Cerebellar cortex (tissue), 1 donor: Measurements from ENCODE around the gene MXI1.
"Not testable (repeated sequence)": the region's sequence is repeated elsewhere in the genome, so short reads cannot be mapped to it uniquely, and the experiment has no call there.

ENCODE experiments used
- DNase-seq: peaks from one replicate; pipeline ENCODE4 v3.0.0-alpha.2; 2015; ENCODE audit warnings: low spot score

Gene MXI1

GRCh38 chr10:110241841-110242240 is 34.4 kb downstream of the MXI1 start:
- no peak for DNase-seq

GRCh38 chr10:110242511-110242910 is 35.1 kb downstream of the MXI1 start:
- DNase-seq: no peak

- DNase-seq: no peak
These were observed 37.1 kb downstream of the MXI1 start for GRCh38 chr10:110244550-110244949.

- DNase-seq: not testable (repeated sequence)
These were observed 40.4 kb downstream of the MXI1 start for GRCh38 chr10:110247833-110248232.

- DNase-seq: not testable (repeated sequence)
These were observed 42.1 kb downstream of the MXI1 start for GRCh38 chr10:110249489-110249888.

- DNase-seq: not testable (repeated sequence)
These were observed 44.0 kb downstream of the MXI1 start for GRCh38 chr10:110251392-110251791.

GRCh38 chr10:110252151-110252550 is 44.7 kb downstream of the MXI1 start:
- DNase-seq: no peak

GRCh38 chr10:110254467-110254866 is 47.1 kb downstream of the MXI1 start:
- no peak for DNase-seq

- DNase-seq: no peak
These were observed 51.1 kb downstream of the MXI1 start for GRCh38 chr10:110258542-110258941.

- DNase-seq: no peak
These were observed 51.9 kb downstream of the MXI1 start for GRCh38 chr10:110259317-110259716.

- no peak for DNase-seq
These were observed 53.5 kb downstream of the MXI1 start for GRCh38 chr10:110260746-110261477.

- DNase-seq: no peak
These were observed 55.8 kb downstream of the MXI1 start for GRCh38 chr10:110263164-110263563.

GRCh38 chr10:110265573-110266193 is 58.3 kb downstream of the MXI1 start:
- no peak for DNase-seq

GRCh38 chr10:110267276-110267675 is 59.9 kb downstream of the MXI1 start:
- peak; percentile 63 for DNase-seq

- DNase-seq: peak; percentile 60
These were observed 61.0 kb downstream of the MXI1 start for GRCh38 chr10:110268442-110268841.

GRCh38 chr10:110268971-110269370 is 61.6 kb downstream of the MXI1 start:
- peak; percentile 83 for DNase-seq

- DNase-seq: peak; percentile 59
These were observed 62.2 kb downstream of the MXI1 start for GRCh38 chr10:110269374-110270318.

GRCh38 chr10:110272995-110273394 is 65.6 kb downstream of the MXI1 start:
- not testable (repeated sequence) for DNase-seq

- peak; percentile 72 for DNase-seq
These were observed 66.1 kb downstream of the MXI1 start for GRCh38 chr10:110273474-110273873.

- no peak for DNase-seq
These were observed 66.7 kb downstream of the MXI1 start for GRCh38 chr10:110274072-110274627.

- no peak for DNase-seq
These were observed 67.2 kb downstream of the MXI1 start for GRCh38 chr10:110274647-110275046.

GRCh38 chr10:110275128-110275729 is 67.8 kb downstream of the MXI1 start:
- DNase-seq: peak; percentile 94
